Amygdala (tissue), 56 donors: ENCODE measurements around the gene RASGRF1.
A peak's percentile ranks its signal among the peaks of the same experiment; 100 is the strongest.
"Not testable (repeated sequence)": the region's sequence is repeated elsewhere in the genome, so short reads cannot be mapped to it uniquely, and the experiment has no call there.

Experiments
- DNase-seq, 56 donors: peaks; one replicate each; lab custom pipeline; 2025; lab: John Stamatoyannopoulos, UW

The RASGRF1 gene, protein sequence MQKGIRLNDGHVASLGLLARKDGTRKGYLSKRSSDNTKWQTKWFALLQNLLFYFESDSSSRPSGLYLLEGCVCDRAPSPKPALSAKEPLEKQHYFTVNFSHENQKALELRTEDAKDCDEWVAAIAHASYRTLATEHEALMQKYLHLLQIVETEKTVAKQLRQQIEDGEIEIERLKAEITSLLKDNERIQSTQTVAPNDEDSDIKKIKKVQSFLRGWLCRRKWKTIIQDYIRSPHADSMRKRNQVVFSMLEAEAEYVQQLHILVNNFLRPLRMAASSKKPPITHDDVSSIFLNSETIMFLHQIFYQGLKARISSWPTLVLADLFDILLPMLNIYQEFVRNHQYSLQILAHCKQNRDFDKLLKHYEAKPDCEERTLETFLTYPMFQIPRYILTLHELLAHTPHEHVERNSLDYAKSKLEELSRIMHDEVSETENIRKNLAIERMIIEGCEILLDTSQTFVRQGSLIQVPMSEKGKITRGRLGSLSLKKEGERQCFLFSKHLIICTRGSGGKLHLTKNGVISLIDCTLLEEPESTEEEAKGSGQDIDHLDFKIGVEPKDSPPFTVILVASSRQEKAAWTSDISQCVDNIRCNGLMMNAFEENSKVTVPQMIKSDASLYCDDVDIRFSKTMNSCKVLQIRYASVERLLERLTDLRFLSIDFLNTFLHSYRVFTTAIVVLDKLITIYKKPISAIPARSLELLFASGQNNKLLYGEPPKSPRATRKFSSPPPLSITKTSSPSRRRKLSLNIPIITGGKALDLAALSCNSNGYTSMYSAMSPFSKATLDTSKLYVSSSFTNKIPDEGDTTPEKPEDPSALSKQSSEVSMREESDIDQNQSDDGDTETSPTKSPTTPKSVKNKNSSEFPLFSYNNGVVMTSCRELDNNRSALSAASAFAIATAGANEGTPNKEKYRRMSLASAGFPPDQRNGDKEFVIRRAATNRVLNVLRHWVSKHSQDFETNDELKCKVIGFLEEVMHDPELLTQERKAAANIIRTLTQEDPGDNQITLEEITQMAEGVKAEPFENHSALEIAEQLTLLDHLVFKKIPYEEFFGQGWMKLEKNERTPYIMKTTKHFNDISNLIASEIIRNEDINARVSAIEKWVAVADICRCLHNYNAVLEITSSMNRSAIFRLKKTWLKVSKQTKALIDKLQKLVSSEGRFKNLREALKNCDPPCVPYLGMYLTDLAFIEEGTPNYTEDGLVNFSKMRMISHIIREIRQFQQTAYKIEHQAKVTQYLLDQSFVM (N-terminal part only)

DNA sequence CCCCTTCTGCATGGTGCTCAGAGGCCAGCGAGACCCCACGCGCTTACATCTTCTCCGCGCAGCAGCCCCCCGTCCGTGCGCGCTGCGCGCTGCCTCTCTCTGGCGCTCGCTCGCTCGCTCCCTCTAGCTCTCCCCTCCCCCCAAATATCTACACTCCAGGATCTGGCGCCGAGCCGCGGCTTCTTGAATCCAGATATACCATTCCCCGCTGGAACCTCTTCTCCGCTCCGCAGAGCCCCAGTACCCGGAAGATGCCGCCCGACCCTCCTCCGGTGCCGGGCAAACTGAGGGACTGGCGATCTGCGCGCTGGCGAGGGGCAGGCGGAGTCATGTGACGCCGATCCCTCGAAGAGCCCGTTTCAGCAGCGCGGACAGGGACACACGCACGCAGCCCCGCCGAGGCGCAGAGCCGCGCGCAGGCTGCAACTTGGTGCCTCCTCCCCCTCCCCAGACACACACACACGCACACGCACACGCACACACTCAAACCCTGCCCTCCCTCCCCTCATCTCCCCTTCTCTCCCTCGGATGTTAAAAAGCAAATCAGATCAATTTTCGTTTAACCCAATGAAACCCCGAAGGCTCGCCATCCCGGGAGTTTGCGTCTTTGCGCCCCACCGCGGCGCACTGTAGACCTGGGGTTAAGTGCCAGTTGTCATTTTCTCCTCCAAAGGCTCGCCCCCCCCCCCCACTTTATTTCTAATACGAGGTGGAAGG is at the start of gene RASGRF1:
Gene RASGRF1, minus strand, starts transcription at position 294 of the 717 bp plus-strand sequence. Its CDS starts 282 bp downstream, at position 12.
- DNase-seq = peak in 20 of 56 donors; percentile 17 to 68 (median 40)

DNA sequence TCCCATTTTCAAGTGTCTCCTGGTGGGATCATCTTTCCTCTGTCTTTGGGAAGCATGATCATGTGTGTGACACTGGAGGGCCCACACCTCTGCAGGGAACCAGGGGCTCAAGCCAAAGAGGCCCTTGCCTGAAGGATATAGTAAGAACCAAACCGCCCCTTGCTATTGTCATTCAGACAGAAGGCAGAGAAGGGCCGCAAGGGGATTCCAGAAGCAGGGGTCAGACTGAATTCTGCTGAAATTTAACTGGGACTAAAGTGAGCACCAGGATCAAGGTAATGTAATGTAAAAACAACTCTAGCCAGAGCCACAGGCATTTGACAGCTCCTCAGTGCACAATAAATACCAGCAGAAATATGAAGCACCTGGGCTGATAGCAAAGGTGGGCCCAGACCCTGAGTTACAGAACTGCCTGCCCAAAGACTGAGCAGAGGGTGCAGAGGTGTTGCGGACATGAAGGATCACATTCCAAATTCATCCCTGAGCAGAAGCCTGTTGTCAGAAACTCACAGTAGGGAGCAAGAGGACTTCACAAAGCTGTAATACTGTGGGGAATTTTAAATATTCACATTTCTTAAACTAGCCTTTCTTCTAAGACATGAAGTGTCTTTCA is 46.0 kb upstream of the RASGRF1 start:
- no peak for DNase-seq

DNA sequence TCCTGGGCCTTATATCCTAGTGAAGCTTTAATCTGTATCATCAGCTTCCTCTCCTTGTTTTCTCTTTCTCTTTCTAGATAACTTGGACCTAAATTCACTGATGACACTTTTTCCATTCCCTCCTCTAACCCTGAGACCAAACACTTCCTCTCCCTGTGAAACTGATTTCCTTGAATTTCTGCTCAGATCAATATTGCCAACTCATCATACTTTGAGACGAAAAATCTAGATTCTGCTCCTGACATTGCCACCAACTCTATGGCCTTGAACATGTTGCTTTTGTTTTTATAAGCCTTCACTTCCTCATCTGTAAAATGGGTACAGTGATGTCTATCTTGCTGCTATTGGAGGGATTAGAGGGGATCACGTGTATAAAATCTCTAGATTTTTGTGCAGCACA is 42.7 kb upstream of the RASGRF1 start:
- no peak for DNase-seq

DNA sequence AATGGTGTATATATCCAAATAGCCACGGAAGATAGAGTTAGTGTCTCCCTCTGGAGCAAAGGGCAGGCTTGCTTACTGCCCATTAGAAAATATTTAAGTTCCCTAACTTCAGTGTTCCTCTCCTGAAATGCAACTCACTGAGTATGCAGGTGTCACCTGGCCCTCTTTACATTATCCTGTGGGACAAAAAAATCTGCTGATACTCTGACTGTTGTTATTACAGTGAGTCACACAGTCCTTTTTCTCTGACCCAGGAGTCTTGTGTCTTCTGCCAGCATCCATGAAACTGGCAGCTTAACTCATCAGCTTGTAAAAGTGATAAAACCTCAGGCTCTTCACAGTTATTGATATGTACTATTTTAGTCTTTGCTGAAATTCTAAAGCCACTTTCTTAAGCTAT is 42.2 kb upstream of the RASGRF1 start:
- no peak for DNase-seq

DNA sequence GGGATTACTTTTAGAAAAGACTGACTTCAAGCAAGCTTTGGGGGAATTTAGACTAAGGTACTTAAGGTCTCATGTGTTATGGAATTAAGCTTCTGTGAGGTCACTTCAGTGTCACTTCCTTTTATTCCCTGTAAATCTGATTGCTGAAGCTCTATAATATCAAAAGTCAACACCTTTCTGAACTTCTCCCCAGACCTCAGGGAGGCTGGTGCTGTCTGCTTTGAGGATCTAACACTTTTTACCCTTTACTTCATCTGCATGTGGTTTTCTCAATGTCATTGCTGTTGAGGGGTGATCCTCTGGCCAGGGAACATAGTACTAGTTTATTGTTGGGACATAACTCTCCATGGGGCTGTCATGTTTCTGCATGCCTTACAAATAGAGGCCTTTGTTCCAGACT is 41.8 kb upstream of the RASGRF1 start:
- no peak for DNase-seq

DNA sequence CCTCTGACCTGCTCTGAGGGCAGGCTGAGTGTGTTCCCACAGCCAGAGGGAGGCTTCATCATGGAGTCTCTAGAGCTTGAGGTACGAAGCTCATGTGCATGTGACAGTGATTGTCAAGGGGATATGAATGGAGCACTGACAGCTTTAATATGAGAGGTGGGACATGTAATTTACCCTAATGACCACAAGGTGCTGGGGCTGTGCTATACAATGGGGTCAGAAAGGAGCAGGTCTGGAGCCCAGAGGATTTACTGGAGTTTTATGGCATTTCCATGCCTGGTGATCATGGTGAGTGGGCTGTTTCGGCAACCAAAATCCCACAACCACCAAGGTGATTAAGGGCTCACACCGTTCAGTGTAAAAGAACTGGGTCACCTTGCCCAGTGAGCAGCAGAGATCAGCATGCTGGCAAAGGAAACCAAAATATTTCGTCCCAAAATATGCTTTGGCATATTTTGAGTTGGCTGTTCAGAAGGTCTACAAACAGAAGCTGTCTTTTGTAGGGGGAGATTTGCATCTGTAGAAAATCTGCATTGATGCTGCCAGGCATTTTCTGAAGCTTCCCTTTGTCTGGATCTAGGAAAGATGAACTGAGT is 40.1 kb upstream of the RASGRF1 start:
- no peak for DNase-seq

DNA sequence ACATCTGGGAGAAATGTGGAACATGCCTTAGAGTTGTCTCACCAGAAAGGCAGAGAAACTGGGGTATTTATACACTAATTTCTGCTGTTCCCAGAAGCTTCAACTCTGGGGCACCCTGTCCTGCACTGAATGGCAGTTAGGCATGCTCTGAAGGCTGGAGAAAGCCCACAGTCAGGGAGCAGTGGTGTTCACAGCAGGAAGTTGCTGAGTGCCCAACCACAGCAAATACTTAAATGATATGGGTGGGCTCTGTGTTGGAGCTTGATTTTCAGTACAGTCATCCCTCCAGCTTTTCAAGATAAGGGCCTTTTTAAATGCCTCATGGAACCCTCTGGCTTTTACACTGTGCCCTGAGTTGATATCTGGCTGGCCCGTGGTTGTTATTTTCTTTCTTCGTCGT is 38.7 kb upstream of the RASGRF1 start:
- DNase-seq = no peak

DNA sequence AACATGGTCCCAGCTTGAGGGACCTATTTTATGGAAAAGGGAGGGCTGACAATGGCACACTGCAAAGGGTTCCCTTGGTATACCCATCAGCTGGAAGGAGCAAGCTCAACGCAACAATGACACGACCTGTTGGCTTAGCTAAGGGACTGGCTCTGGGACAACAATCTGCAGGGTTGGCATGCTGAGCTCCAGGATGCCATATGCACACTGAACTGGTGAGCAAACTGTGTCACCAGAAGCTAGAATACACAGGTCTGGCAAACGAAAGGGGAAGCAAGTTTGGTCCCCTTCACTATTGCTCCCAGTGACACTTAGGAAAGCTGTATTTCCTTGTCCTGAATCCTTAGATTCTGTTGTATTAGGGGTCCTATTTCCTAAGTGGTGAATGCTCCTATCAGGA is 38.0 kb upstream of the RASGRF1 start:
- DNase-seq = no peak

DNA sequence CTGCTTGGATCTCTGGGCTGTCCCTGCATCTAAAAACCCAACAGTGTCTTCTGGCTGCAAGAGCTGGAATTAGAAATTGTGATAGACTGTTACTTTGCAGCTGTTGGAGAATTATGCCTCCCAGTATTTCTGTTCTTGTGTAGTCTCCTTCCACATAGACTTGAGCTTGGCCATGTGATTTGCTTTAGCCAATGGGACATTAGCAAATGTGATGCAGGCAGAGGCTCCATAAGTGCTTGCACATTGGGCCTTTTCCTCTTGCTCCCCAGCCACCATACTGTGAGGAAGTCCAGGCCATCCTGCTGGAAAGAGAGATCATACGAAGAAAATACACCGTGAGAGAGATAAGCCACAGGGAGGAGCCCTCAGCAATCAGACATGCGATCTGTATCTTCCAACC is 33.8 kb upstream of the RASGRF1 start:
- no peak for DNase-seq

DNA sequence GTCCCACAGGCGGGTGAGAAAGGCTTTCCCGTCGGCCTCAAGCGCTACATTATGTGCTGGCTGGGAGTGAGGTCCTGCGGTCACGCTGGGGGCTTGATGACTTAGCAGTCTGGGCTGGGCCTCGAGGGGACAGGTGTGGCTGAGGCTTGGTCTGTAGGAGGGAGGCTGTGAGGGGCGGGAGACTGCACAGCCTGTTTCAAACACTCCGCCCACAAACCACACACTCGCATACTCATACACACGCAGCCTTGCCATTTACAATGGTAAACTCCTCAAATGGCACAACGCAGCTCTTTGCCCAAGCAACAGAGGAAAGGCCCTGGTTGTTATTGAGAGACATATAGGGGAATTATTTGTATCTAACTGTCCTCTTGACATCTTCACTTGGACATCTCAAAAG is 32.4 kb upstream of the RASGRF1 start:
- peak in 1 of 56 donors; percentile 15 for DNase-seq

DNA sequence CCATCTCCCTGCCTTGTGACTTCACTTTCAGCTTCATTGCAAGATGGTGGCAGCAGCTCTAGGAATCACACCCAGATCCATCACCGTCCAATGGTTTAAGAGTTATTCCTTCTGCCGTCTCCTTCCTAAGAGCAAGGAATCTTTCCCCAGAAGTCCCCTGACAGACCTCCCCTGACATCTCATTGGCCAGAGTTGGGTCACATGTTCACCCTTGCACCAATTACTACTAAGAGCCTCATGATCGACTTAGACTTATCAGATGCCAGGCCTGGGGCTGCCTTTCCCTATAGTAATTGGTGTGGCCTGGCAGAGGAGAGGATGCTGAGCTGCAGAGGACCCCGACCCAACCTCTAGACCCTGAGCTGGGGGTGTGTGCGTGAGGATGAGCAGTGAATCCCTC is 31.8 kb upstream of the RASGRF1 start:
- DNase-seq = no peak

DNA sequence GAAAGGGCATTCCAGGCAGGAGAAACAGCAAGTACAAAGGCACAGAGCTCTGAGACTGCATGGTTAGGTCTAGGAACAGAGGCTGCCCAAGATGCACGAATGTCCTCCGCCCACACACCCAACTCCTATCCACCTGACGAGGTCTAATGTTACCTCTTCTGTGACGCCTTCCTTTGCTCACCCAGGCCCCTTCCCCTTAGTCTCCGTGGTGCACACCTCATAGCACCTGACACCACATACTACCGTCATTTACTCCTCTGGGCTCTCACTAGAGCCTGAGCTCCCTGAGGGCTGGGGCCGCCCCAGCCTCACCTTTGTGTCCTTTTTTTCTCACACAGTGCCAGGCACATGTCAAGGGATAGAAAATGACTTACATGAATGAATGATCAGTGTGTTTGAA is 31.0 kb upstream of the RASGRF1 start:
- DNase-seq = no peak

DNA sequence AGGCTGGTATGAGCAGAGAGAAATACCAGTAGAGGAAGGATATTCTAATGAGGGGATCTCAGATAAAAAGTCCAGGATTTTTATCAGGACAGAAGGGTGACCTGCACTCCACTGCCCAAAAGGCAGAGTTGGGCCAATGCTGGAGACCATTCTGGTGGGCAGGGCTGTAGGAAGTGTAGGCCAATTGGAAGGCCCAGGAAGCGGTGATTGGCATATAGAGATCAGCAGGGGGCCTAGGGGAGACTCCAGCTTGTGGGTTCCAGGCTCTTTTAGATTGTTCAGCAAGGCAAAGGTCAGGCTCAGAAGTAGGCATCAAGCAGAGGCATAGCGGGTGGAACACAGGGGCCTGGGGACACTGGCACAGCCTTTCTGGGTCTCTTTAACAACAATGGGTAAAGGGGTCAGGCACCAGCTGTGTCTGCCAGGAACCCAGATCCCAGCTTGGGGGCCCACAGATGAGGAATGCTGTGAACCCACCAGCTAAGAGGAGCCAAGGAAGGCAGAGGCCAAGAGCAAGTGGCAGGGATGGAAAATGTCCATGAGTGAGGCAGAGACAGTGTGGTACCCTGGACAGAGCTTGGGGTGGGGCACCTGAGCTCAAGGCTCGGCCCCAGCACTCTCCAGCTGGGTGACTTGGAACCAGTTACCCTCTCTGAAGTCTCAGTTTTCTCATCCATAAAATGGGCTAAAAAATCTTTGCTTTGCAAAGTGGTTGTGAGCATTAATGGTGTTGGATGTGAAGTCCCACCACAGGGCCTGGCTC is 27.0 kb upstream of the RASGRF1 start:
- DNase-seq = no peak

DNA sequence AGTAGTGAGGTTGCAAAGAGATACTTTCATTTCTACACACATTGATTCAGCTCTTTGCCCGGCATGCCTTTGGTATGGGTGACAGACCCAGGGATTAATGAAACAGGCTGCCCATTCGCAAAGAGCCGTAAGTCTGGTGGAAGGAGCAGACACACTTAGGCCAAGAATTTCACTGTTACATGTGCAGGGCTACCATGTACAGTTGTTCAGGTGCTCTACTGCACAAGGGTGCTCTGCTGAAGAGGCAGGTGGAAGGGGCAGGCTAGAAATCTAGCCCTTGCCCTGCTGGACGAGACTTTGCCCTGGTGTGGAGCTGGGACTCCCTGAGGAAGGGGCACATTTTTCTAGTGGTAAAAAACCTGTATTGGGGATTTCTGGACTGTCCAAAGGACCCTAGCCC is 26.2 kb upstream of the RASGRF1 start:
- DNase-seq = no peak

DNA sequence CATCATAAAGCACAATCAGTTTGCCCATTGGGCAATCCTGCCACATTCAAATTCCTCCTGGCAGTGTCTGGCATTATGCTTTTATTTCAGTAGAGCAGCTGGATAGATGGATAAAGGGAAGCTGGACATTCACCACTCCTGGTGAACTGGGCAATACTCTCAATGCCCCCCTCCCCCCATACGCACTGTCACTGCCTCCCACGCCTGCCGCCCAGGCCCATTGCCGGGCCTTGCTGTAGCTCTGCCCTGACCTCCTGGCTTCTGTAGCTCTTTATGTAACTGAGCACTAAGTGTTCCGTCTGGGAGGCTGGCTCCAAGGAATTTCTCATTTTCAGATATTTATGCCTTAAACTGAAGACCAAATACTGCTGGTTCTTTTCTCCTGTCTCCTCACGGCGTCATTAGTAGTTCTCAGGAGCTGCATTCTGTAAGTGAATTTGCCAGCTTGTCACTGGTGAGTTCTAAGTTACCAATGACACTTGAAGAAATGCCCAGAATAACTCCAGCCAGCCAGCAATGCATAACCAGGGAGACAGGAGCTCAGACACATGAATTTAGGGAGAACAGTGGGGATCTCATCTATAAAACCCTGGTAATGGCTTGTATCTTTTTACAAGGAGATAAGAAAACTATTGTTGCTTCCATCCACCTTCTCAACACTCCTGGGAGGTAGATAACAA is 25.5 kb upstream of the RASGRF1 start:
- DNase-seq = peak in 12 of 56 donors; percentile 2 to 54 (median 10)

DNA sequence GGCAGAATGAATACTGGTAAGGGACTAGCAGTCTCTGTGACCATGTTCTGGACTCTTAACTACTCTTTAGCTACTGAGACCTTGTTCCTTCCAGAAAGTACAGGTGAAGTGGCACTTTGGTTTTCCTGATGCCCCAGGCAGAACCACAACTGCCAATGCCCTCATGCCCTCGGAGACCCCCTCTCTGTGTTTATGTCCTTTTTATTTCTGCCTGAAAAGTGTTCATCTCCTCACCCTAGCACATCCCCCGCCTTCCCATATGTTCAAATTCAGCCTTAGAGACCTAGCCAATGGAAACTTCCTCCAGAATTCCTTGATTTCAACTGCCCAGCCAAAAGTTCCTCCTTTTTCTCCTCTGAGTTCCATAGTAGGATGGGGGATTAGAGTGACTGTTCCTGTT is 23.3 kb upstream of the RASGRF1 start:
- DNase-seq = no peak

DNA sequence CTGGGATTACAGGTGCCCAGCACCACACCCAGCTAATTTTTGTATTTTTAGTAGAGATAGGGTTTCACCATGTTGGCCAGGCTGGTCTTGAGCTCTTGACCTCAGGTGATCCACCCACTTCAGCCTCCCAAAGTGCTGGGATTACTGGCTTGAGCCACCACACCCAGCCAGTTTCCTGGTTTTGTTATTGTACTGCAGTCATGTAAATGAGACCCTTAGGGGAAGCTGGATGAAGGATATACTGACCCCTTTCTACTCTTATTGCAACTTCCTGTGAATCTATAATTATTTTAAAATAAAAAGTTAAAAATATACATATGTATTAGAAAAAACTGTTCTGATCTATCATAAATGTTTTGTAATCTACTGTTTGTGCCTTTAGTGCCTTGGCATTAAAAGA is 20.8 kb upstream of the RASGRF1 start:
- not testable (repeated sequence) for DNase-seq

DNA sequence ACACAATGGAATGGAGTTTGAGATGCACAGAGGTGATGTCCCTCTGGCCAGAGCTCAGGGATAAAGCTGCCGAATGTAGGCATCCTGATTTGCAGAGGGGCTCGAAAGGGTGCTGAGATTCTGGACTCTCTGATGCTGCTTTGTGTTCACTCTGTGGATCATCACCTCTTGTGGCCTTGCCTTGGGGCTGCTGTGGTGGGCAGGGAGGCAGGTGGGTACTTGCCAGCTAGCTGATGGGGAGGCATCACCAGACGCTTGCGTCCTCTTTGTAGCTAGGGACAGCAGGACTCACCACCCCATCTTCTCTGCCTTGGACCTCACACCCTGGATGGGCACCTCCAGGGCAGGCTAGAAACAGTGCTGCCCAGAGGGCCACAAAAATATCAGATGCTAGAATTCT is 14.6 kb upstream of the RASGRF1 start:
- no peak for DNase-seq
